Neural cell (in vitro differentiated cells): ENCODE data around the gene ITGA2B. TPM values are rescaled to one million over a fixed set of nuclear protein-coding genes. Genes with fewer than 3 reads are reported as not detected.

ENCODE experiments used
- H2AFZ ChIP-seq: fragments of 200-600, 300-800 bp; sonication (generic), shearing (Covaris generic); 2 replicates; pipeline ENCODE4 v1.6.0; 2014; ENCODE audit warnings: low read depth, mild to moderate bottlenecking, antibody characterized with exemption, low read length, moderate library complexity
- H3F3A ChIP-seq: fragments of 200-600 bp; shearing (Covaris generic); 2 replicates; pipeline ENCODE4 v1.6.1; 2016; ENCODE audit warnings: mild to moderate bottlenecking, moderate library complexity, mixed read lengths, antibody characterized with exemption, low read length; ENCODE audit not compliant: insufficient read depth, poor library complexity, severe bottlenecking
- H3K27ac ChIP-seq: fragments of 200-600, 300-800 bp; sonication (generic), shearing (Covaris generic); 2 replicates; pipeline ENCODE4 v1.5.1; 2014; ENCODE audit warnings: mild to moderate bottlenecking, low read length, moderate library complexity
- H3K27me3 ChIP-seq: fragments of 300-800, 200-600 bp; sonication (generic), shearing (Covaris generic); 2 replicates; pipeline ENCODE4 v1.6.0; 2014; ENCODE audit warnings: mild to moderate bottlenecking, low read depth, low read length, moderate library complexity; ENCODE audit not compliant: insufficient read depth
- H3K36me3 ChIP-seq: fragments of 300-800, 200-600 bp; sonication (generic), shearing (Covaris generic); 2 replicates; pipeline ENCODE4 v1.5.1; 2014; ENCODE audit warnings: mild to moderate bottlenecking, antibody characterized with exemption, low read length, moderate library complexity; ENCODE audit not compliant: insufficient read depth
- H3K4me2 ChIP-seq: fragments of 300-800, 200-600 bp; sonication (generic), shearing (Covaris generic); 2 replicates; pipeline ENCODE4 v1.6.0; 2014; ENCODE audit warnings: mild to moderate bottlenecking, low read length
- H3K4me3 ChIP-seq: fragments of 300-800, 200-600 bp; sonication (generic), shearing (Covaris generic); 2 replicates; pipeline ENCODE4 v1.5.1; 2014; ENCODE audit warnings: mild to moderate bottlenecking, low read length, moderate library complexity
- H3K79me2 ChIP-seq: fragments of 200-600 bp; shearing (Covaris generic); replicated peaks from 2 replicates; pipeline ENCODE4 v1.6.0; 2014; ENCODE audit warnings: mild to moderate bottlenecking, low read length, moderate library complexity; ENCODE audit not compliant: insufficient read depth
- H3K9ac ChIP-seq: fragments of 300-800, 200-600 bp; sonication (generic), shearing (Covaris generic); 2 replicates; pipeline ENCODE4 v1.6.1; 2016; ENCODE audit warnings: mild to moderate bottlenecking, low read length, mixed read lengths
- H3K9me2 ChIP-seq: fragments of 200-600 bp; shearing (Covaris generic); 2 replicates; pipeline ENCODE4 v1.6.1; 2016; ENCODE audit warnings: mild to moderate bottlenecking, low read length, mixed read lengths; ENCODE audit not compliant: insufficient read depth
- H3K9me3 ChIP-seq: fragments of 200-600, 300-800 bp; sonication (generic), shearing (Covaris generic); 2 replicates; pipeline ENCODE4 v1.6.1; 2016; ENCODE audit warnings: mild to moderate bottlenecking, mixed run types, low read length, moderate library complexity, mixed read lengths
- H4K20me1 ChIP-seq: fragments of 200-600 bp; shearing (Covaris generic); 2 replicates; pipeline ENCODE4 v1.6.1; 2016; ENCODE audit warnings: mild to moderate bottlenecking, mixed run types; ENCODE audit not compliant: insufficient read depth
- EP300 ChIP-seq: fragments of 450-650 bp; conservative IDR thresholded peaks from 2 replicates; pipeline ENCODE4 v1.6.1; 2014; ENCODE audit warnings: antibody characterized with exemption, mild to moderate bottlenecking, moderate library complexity; ENCODE audit not compliant: poor library complexity, severe bottlenecking
- EZH2 ChIP-seq: fragments of 200-600, 300-800 bp; shearing (Covaris generic), sonication (generic); IDR thresholded peaks from 2 replicates; pipeline ENCODE4 v1.6.1; 2014; ENCODE audit warnings: antibody characterized with exemption, low read length, borderline replicate concordance, mild to moderate bottlenecking; ENCODE audit not compliant: insufficient read depth, poor library complexity, severe bottlenecking
- MXI1 ChIP-seq: fragments of 450-650 bp; conservative IDR thresholded peaks from 2 replicates; pipeline ENCODE4 v1.6.1; 2014; ENCODE audit warnings: antibody characterized with exemption, mild to moderate bottlenecking; ENCODE audit not compliant: poor library complexity, severe bottlenecking
- POLR2AphosphoS5 ChIP-seq: IDR thresholded peaks from 2 replicates; pipeline ENCODE4 v1.6.1; 2012
- RAD21 ChIP-seq: fragments of 450-650 bp; conservative IDR thresholded peaks from 2 replicates; pipeline ENCODE4 v1.6.1; 2014; ENCODE audit warnings: antibody characterized with exemption, mild to moderate bottlenecking, moderate library complexity
- REST ChIP-seq: IDR thresholded peaks from 2 replicates; pipeline ENCODE4 v1.6.1; 2012; ENCODE audit warnings: borderline replicate concordance
- SMC3 ChIP-seq: fragments of 450-650 bp; conservative IDR thresholded peaks from 2 replicates; pipeline ENCODE4 v1.6.1; 2014; ENCODE audit warnings: antibody characterized with exemption, mild to moderate bottlenecking, moderate library complexity; ENCODE audit not compliant: poor library complexity
- TAF1 ChIP-seq: IDR thresholded peaks from 2 replicates; pipeline ENCODE4 v1.6.1; 2012; ENCODE audit warnings: low read depth
- polyA plus RNA-seq: library from polyadenylated mRNA; depleted of rRNA; stranded (reverse); fragments of >200 nt; gene quantifications from 2 replicates; pipeline ENCODE4 v1.2.3, GENCODE V29; 2014
- TF ChIP-seq, protein P1 (sequence below): fragments of 450-650 bp; IDR thresholded peaks from 2 replicates; pipeline ENCODE4 v1.5.1; 2014; ENCODE audit warnings: antibody characterized with exemption, mild to moderate bottlenecking, moderate library complexity; ENCODE audit not compliant: poor library complexity, severe bottlenecking

The ITGA2B gene
- polyA plus RNA-seq, 1 donor from 2014 or later: 3.1 TPM

- no peaks in the 10 kb centered on the region for H4K20me1 ChIP-seq
- H2AFZ ChIP-seq: peak overlapping the region; percentile 61
- H3K36me3 ChIP-seq: no peaks in the 10 kb centered on the region
- H3K27me3 ChIP-seq: no peaks in the 10 kb centered on the region
- TF ChIP-seq REST (no peak), RAD21 (peak; percentile 75), MXI1 (no peak), SMC3 (peak; percentile 75)
- TF ChIP-seq, protein P1, sequence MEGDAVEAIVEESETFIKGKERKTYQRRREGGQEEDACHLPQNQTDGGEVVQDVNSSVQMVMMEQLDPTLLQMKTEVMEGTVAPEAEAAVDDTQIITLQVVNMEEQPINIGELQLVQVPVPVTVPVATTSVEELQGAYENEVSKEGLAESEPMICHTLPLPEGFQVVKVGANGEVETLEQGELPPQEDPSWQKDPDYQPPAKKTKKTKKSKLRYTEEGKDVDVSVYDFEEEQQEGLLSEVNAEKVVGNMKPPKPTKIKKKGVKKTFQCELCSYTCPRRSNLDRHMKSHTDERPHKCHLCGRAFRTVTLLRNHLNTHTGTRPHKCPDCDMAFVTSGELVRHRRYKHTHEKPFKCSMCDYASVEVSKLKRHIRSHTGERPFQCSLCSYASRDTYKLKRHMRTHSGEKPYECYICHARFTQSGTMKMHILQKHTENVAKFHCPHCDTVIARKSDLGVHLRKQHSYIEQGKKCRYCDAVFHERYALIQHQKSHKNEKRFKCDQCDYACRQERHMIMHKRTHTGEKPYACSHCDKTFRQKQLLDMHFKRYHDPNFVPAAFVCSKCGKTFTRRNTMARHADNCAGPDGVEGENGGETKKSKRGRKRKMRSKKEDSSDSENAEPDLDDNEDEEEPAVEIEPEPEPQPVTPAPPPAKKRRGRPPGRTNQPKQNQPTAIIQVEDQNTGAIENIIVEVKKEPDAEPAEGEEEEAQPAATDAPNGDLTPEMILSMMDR: peak; percentile 82
- no peaks in the 10 kb centered on the region for H3K9me3 ChIP-seq
- peak overlapping the region; percentile 38 for H3K27ac ChIP-seq
- H3K9me2 ChIP-seq: no peaks in the 10 kb centered on the region
- no peaks in the 10 kb centered on the region for H3K79me2 ChIP-seq
- H3F3A ChIP-seq: no peaks in the 10 kb centered on the region
- H3K4me2 ChIP-seq: peak overlapping the region; percentile 82
- peak overlapping the region; percentile 85 for H3K4me3 ChIP-seq
- H3K9ac ChIP-seq: peak overlapping the region; percentile 67
Measured at GRCh38 chr17:44345454-44346026, 43.9 kb downstream of the ITGA2B start.

DNA sequence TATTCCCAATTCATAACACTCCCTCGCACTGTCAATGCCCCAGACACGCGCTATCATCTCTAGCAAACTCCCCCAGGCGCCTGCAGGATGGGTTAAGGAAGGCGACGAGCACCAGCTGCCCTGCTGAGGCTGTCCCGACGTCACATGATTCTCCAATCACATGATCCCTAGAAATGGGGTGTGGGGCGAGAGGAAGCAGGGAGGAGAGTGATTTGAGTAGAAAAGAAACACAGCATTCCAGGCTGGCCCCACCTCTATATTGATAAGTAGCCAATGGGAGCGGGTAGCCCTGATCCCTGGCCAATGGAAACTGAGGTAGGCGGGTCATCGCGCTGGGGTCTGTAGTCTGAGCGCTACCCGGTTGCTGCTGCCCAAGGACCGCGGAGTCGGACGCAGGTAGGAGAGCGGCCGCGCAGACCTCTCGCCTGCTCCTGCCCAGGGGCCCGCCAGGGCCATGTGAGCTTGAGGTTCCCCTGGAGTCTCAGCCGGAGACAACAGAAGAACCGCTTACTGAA is 44.5 kb downstream of the ITGA2B start, which contains the start of gene GRN:
TSS of gene GRN (plus strand) at position 364 of the 515 bp plus-strand sequence. CDS start 3,863 bp downstream, outside the sequence.
- Histone ChIP-seq H3K9me2 (no peaks in the 10 kb centered on the region), H2AFZ (peak within 1 kb of the TSS; percentile 61), H3K79me2 (no peaks in the 10 kb centered on the region), H4K20me1 (no peaks in the 10 kb centered on the region), H3K36me3 (no peaks in the 10 kb centered on the region), H3K27me3 (no peaks in the 10 kb centered on the region), H3K4me3 (peak within 1 kb of the TSS; percentile 85), H3K27ac (peak within 1 kb of the TSS; percentile 63), H3F3A (no peaks in the 10 kb centered on the region), H3K9ac (peak within 1 kb of the TSS; percentile 67), H3K9me3 (no peaks in the 10 kb centered on the region), H3K4me2 (peak within 1 kb of the TSS; percentile 82)
- TF ChIP-seq EZH2: no peak
- TF ChIP-seq TAF1: peak; percentile 20
- peak; percentile 69 for TF ChIP-seq EP300
- TF ChIP-seq, protein P1: no peak
- peak; percentile 72 for TF ChIP-seq POLR2AphosphoS5
- no peak for TF ChIP-seq SMC3
- TF ChIP-seq MXI1: peak; percentile 73
- TF ChIP-seq RAD21: no peak
